Cardiac septum (tissue), 1 donor: ENCODE measurements around the gene RBM15. TPM values are rescaled to one million over a fixed set of nuclear protein-coding genes. Genes with fewer than 3 reads are reported as not detected.

Experiments used
- DNase-seq: peaks from one replicate; pipeline ENCODE4 v3.0.0-alpha.2; 2020; ENCODE audit warnings: low spot score
- intact Hi-C: fragments of 100-400 bp; cut with DNase I; formaldehyde crosslinking; loops from one replicate; pipeline ENCODE4 v1.14.0; 2022
- total RNA-seq: library from RNA; stranded (reverse); fragmentation: NEBNext Ultra II Directional; extraction: Animal tissue kit (Norgen Biotek cat#: 25700); gene quantifications from one replicate; pipeline ENCODE4 v1.2.1, GENCODE V29; 2021
- donor health status: DM: no; HTN: no; CAD: no.

Gene RBM15
- total RNA-seq, 1 donor from 2014 or later: 22.7 TPM

DNA sequence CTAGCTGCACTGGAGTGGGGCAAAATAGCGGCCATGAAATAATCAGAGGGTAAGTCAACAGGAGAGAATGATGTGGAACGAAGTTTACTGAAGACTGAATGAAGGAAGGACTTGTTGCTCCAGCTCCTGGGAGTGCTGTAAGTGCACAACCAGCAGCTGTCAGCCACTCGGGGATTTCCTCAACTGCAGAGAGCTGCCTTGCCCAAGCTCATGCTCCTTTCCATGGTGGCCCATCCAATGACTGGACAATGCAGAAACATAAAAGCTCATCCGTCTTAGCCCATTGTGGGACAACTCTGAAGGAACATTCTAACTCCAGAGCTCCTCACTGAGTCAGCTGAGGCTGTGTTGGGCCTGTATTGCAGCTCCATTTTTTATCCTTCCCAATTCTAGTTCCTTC lies 21.1 kb upstream of the RBM15 start:
- no peak for DNase-seq
- intact Hi-C loops: no loop called here

DNA sequence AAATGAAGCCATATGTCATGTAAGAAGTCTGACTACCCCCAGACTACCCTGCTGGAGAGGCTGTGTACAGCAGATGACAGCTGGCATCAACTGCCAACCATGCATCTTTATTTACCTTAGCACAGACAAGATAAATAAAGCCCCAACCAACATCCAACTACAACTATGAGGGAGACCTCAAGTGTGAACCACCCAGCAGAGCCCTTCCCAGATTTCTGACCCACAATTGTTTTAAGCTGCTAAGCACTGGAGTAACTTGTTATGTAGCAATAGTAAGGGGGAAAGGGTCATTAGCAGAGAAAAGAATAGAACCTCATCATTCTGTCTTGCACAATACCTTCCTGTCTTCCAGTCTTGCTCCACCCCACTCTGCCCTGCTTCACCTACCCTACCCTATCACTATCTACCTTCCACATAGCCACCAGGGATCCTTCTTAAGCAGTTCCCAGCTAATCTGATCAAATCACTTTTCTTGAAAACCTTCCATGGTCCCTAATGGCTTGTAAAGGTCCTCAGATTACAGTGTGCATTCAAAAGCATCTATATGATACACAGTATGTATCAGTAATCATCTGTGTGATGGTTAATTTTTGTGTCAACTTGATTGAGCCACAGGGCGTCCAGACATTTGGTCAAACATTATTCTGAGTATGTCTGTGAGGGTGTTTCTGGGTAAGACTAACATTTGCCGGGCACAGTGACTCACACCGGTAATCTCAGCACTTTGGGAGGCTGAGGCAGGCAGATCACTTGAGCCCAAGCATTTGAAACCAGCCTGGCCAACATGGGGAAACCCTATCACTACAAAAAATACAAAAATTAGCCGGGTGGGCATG lies 19.6 kb upstream of the RBM15 start:
- intact Hi-C loops: no loop called here
- DNase-seq: no peak

- DNase-seq: no peak
- intact Hi-C loops: no loop called here
These were observed 19.0 kb upstream of the RBM15 start for GRCh38 chr1:110320168-110320518.

GRCh38 chr1:110321045-110321444 lies 18.1 kb upstream of the RBM15 start:
- intact Hi-C loops: no loop called here
- no peak for DNase-seq

- intact Hi-C loops: no loop called here
These were observed 17.3 kb upstream of the RBM15 start for GRCh38 chr1:110321846-110322245.

DNA sequence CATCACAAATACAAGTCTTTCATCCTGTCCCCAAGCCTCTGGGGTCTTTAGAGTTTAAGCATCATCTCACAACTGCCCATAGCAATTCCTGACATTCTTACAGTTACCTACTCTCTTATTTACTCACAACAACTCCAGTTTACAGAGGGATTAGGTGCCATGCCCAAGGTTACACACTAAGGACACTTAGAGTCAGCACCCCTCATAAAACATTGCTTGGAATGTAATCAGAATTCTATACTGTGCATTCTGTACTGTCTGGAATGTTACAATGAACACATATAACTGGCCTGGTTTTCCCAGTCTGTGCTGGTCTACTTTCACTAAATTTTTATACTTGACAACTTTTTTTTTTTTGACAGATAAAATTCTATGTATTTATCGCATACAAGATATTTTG lies 14.5 kb upstream of the RBM15 start:
- intact Hi-C loops: no loop called here
- no peak for DNase-seq

More at GRCh38 chr1:110321846-110322245, 17.3 kb upstream of the RBM15 start:
- no peak for DNase-seq

- DNase-seq: no peak
- intact Hi-C loops: no loop called here
These were observed 12.4 kb upstream of the RBM15 start for GRCh38 chr1:110326826-110327225.

GRCh38 chr1:110328274-110328673 lies 10.9 kb upstream of the RBM15 start:
- intact Hi-C loops: no loop called here
- DNase-seq: no peak

DNA sequence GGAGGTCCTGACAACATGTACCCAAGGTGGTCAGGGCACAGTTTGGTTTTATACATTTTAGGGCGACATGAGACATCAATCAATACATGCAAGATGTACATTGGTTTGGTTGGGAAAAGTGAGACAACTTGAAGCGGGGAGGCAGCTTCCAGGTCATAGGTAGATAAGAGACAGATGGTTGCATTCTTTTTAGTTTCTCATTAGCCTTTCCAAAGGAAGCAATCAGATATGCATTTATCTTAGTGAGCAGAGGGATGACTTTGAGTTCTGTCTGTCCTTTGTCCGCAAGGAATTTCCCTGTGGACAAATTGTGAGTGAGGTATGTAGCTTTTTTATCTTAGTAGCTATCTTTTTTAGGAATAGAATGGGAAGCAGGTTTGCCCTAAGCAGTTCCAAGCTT lies 10.5 kb upstream of the RBM15 start:
- no peak for DNase-seq
- intact Hi-C loops: no loop called here

GRCh38 chr1:110335265-110335664 lies 3.9 kb upstream of the RBM15 start:
- no peak for DNase-seq
- intact Hi-C loops: no loop called here

DNA sequence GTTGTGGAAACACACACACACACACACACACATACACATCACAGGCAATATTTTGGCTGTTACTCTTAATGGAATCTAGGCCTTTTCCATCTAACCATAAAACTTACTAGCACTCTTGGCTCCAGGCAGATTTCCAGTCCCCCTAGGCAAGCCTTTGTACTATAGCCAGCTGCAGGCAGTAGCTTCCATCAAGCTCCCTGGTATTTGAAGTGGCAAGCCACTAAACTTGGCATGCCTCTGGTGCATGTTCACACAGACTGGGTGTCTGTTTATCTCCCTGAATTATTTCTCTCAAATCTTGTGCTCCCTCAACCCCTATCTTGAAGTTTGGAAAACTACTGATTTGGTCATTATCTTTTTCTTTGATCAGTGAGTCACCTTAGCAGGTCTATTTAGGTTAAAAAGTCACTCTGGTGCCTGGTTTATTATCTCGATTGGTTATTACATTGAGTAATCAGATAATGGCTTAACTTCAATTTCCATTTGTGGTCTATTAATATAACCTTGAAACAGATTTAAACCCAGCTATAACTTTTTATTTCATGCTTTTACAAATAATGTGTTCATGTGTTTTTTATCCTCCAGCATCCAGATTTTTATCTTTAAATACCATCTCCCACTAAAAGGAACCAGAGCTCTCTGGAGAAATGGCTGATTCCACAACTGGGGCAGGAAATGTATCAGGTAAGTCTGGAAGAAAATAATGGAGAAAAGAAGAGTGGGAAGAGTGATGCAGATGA lies 2.7 kb upstream of the RBM15 start:
- DNase-seq: no peak
- intact Hi-C loops: no loop called here

GRCh38 chr1:110337704-110338308 lies 1.4 kb upstream of the RBM15 start:
- intact Hi-C loops: loop anchor here (1.0 to 2.0 kb wide), 2 partner anchors 69 to 128 kb away; partner anchors contain the start of genes KCNC4 and LAMTOR5
- peak; percentile 80 for DNase-seq

DNA sequence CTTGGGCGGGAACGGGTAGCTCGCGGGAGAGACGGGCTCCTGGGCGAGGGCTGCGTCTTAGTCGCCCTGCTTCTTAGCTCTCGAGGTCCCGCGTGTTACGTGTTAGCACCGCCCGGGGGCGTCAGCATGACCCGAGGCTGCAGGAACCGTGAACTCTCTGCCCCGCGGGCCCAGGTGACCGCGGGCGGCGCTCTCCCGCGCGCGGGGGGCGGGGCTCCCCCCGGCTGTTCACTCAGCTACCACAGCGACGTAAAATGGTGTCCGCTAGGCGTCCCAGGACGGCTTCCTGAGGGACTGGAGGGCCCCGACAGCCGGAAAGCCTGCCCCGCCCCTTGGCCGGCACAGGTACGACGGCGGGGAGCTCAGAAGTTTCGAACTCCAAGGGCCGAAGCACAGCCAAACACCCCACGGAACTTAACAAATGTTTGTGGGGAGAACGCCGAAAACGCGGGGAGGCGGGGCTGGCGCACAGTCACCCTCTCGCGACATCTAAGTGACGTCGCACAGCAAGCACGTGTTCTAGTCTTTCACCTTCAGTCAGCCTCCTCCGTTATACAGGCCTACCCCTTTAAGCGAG lies 780 bp upstream of the RBM15 start:
- peak; percentile 98 for DNase-seq
- intact Hi-C loops: loop anchor here (1.0 to 2.0 kb wide), 2 partner anchors 68 to 128 kb away; partner anchors contain the start of genes KCNC4 and LAMTOR5

- intact Hi-C loops: loop anchor here (2.0 kb wide), 1 partner anchor 67 kb away; the partner anchor contains the start of gene LAMTOR5
- peak; percentile 81 for DNase-seq
These were observed 430 bp downstream of the RBM15 start for GRCh38 chr1:110339407-110340206.

GRCh38 chr1:110340207-110340468 lies 961 bp downstream of the RBM15 start:
- intact Hi-C loops: no loop called here
- peak; percentile 77 for DNase-seq

- DNase-seq: no peak
- intact Hi-C loops: no loop called here
These were observed 2.1 kb downstream of the RBM15 start for GRCh38 chr1:110341146-110341871.

DNA sequence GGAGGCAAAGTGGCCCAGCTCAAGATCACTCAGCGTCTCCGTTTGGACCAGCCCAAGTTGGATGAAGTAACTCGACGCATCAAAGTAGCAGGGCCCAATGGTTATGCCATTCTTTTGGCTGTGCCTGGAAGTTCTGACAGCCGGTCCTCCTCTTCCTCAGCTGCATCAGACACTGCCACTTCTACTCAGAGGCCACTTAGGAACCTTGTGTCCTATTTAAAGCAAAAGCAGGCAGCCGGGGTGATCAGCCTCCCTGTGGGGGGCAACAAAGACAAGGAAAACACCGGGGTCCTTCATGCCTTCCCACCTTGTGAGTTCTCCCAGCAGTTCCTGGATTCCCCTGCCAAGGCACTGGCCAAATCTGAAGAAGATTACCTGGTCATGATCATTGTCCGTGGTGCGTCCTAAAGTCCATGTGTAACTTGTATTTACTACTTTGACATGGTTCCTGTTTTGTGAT lies 2.7 kb downstream of the RBM15 start:
- intact Hi-C loops: no loop called here
- DNase-seq: no peak

DNA sequence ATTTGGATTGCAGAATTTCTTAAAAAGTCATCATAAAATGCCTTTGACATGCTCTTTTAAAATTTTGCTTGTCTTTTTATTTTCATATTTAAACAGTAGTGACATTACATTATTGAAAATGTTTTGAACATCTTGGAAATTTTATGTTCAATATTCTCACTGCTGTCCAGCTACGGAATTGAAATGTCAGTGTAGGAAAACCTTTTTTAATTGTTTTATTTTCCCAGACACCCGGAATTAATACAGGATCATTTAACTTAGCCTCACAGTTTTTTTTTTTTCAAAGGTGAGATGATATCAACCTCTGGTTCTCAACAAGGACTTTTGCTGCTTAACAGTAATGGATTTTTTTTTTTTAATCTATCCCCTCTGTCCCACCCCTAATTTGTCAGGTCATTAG lies 4.1 kb downstream of the RBM15 start:
- intact Hi-C loops: no loop called here
- DNase-seq: no peak

GRCh38 chr1:110344152-110344551 lies 5.0 kb downstream of the RBM15 start:
- intact Hi-C loops: no loop called here

More at GRCh38 chr1:110344152-110344551, 5.0 kb downstream of the RBM15 start:
- no peak for DNase-seq
